GM18511 (cell line): Measurements from ENCODE around the gene MEGF10.

ENCODE experiments used
- ATAC-seq: cut with Tn5 transposase; IDR thresholded peaks from one replicate; pipeline ENCODE4 v1.9.1; 2021; ENCODE audit warnings: mild to moderate bottlenecking, moderate library complexity; ENCODE audit not compliant: unreplicated experiment

MEGF10 gene

GRCh38 chr5:127409246-127409917 is 118.8 kb downstream of the MEGF10 start:
- no peak for ATAC-seq

GRCh38 chr5:127409921-127410675 is 119.5 kb downstream of the MEGF10 start:
- peak; percentile 32 for ATAC-seq

- ATAC-seq: peak; percentile 82
Observed at GRCh38 chr5:127410959-127411358, 120.4 kb downstream of the MEGF10 start.

- ATAC-seq: no peak
Observed at GRCh38 chr5:127411381-127411780, 120.8 kb downstream of the MEGF10 start.

- ATAC-seq: no peak
Observed at GRCh38 chr5:127412698-127413097, 122.1 kb downstream of the MEGF10 start.

- ATAC-seq: no peak
Observed at GRCh38 chr5:127415034-127415433, 124.4 kb downstream of the MEGF10 start.

GRCh38 chr5:127416906-127417305 is 126.3 kb downstream of the MEGF10 start:
- no peak for ATAC-seq

GRCh38 chr5:127417528-127417927 is 126.9 kb downstream of the MEGF10 start:
- ATAC-seq: no peak

- no peak for ATAC-seq
Observed at GRCh38 chr5:127418367-127418766, 127.8 kb downstream of the MEGF10 start.

GRCh38 chr5:127418974-127419682 is 128.5 kb downstream of the MEGF10 start:
- no peak for ATAC-seq

- ATAC-seq: no peak
Observed at GRCh38 chr5:127419683-127420257, 129.2 kb downstream of the MEGF10 start.

GRCh38 chr5:127420758-127421157 is 130.2 kb downstream of the MEGF10 start:
- ATAC-seq: no peak

- no peak for ATAC-seq
Observed at GRCh38 chr5:127421471-127421870, 130.9 kb downstream of the MEGF10 start.

GRCh38 chr5:127423173-127423798 is 132.7 kb downstream of the MEGF10 start:
- ATAC-seq: peak; percentile 79

- ATAC-seq: no peak
Observed at GRCh38 chr5:127425037-127425436, 134.4 kb downstream of the MEGF10 start.

- ATAC-seq: no peak
Observed at GRCh38 chr5:127425868-127426267, 135.3 kb downstream of the MEGF10 start.

- no peak for ATAC-seq
Observed at GRCh38 chr5:127426661-127427060, 136.1 kb downstream of the MEGF10 start.

- no peak for ATAC-seq
Observed at GRCh38 chr5:127428276-127428675, 137.7 kb downstream of the MEGF10 start.

GRCh38 chr5:127428748-127429147 is 138.2 kb downstream of the MEGF10 start:
- no peak for ATAC-seq

GRCh38 chr5:127429928-127430327 is 139.3 kb downstream of the MEGF10 start:
- ATAC-seq: no peak

GRCh38 chr5:127430627-127431026 is 140.0 kb downstream of the MEGF10 start:
- no peak for ATAC-seq
